RPMI7951 (cell line): ENCODE results near the gene TTC29. TPM values are rescaled to one million over a fixed set of nuclear protein-coding genes. Genes with fewer than 3 reads are reported as not detected.
"Not testable (repeated sequence)": the region's sequence is repeated elsewhere in the genome, so short reads cannot be mapped to it uniquely, and the experiment has no call there.

ENCODE experiments used
- DNase-seq: peaks from one replicate; pipeline ENCODE4 v3.0.0-alpha.2; 2012; ENCODE audit warnings: low read depth
- total RNA-seq: library from RNA; depleted of rRNA; stranded (reverse); fragments of >200 nt; shearing (Covaris generic); gene quantifications from 2 replicates; pipeline ENCODE4 v1.2.3, GENCODE V29; 2014

The TTC29 gene
- total RNA-seq, 1 experiment from 2014 or later, result 0.72 TPM

GRCh38 chr4:146709956-146710355, 235.7 kb downstream of the TTC29 start:
- DNase-seq, result no peak

GRCh38 chr4:146699910-146700309, 245.8 kb downstream of the TTC29 start:
- DNase-seq, result no peak

GRCh38 chr4:146674829-146675570, 270.7 kb downstream of the TTC29 start:
- no peak for DNase-seq

GRCh38 chr4:146663968-146664311, 281.7 kb downstream of the TTC29 start:
- DNase-seq, result not testable (repeated sequence)

- DNase-seq, result no peak
Observed at GRCh38 chr4:146661367-146661766, 284.3 kb downstream of the TTC29 start.
